Amygdala (tissue), 56 donors: ENCODE results near the gene PRKCQ.
"Not testable (repeated sequence)": the region's sequence is repeated elsewhere in the genome, so short reads cannot be mapped to it uniquely, and the experiment has no call there.

Experiments
- DNase-seq, 56 donors: peaks; one replicate each; lab custom pipeline; 2025; lab: John Stamatoyannopoulos, UW

Gene PRKCQ

DNA sequence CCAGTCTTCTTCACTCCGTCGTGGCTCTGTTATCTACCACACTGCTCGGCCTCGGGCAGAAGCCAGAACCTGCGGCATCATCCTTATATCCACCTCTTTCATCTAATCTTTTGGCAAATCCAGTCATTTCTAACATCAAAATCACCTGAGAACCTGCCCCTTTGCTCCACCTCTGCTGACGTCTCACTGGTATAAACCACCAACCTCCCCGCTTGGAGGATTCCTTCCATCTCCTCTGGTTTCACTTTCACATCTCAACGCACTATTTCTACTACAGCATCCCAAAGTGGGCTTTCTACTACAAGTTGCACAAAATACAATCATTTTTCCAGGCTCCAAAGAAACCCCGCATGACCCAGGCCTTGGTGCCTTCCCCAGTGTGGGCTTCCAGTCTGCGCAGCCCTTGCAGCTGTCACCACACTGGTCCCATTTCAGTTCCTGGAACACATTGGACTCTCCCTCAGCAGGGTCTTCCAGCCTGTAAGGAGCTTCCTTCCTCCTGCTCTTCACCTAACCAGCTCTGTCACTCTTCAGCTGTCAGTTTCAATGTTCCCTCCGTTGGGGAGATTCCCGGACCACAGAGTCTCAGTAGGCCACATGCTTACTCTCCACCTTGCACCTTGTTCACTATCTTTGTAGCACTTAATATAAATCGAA is 85.0 kb downstream of the PRKCQ start:
- DNase-seq: no peak

- DNase-seq: no peak
Measured at GRCh38 chr10:6494442-6494819, 85.6 kb downstream of the PRKCQ start.

DNA sequence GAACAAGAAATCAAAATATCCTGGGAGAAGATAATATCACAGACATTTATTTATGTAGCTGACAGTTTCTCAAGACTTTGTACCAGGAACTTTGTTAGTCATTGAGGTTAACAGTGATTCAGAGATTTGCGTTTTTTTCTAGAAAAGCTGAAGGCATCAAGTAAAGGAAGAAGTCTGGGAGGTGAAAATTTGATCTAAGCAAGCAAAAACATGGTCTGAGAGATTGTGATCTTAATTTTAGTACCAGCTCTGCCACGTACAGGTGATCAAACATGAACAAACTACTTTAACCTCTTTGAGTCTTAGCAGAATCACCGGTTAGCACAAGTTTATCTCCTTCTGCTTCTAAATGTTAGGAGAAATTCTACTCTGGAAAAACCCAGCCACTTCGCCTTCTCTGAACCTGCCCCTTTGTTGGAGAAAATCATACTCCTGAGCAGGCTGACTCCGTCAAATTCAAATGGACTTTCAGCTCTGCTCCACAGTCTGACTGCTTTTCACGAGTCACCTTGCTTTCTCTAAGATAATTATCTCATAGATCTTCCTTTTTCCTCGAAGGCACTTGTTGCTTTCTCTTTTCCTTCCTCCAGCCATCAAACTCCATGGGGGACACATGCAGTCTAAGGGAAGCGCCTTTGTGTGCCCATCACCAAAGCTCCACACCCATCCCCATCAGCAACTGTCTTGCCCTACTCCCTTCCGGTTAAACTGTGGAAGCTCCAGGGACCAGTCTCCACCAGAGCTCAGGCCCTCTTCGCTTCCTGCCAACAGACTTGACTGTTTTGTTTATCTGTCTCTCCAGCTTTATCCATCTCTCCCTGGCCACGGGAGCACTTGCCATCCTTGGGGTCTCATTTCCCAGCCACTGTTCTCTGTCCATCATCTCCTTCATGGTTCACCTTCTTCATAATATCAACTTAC is 86.3 kb downstream of the PRKCQ start:
- no peak for DNase-seq

- no peak for DNase-seq
Measured at GRCh38 chr10:6492896-6493295, 87.2 kb downstream of the PRKCQ start.

DNA sequence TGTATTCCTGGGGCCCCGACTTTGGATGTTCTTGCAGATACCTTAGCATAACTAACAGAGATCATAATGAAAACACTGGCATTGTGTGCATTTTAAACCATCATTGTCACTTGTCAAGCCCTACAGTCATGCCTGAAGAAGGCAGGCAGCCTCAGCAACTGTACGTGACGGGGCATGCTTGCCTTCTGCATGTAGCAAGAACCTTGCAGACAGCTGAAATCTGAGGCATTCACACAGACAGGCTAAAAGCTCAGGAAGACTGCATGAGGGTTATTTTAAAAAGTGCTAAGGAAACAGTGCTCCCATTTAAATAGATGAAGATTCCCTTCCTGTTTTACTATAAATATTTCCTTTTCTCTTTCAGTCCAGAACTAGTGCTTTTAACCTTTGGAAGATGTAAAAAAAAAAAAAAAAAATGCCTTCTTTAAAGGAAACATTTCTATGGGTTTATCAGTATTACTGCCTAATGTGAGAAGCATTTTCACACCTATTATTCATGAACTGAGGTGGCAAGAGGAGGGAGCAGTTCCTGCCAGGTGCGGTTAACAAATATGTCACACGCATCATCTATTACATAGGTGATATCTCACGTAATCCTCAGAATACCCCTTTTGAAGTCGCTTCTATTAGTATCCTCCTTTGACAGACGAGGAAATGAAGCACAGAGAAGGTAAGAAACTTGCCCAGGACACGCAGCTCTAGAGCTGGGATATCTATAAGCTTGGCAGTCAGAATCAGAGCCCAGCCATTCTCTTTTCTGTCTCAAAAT is 88.1 kb downstream of the PRKCQ start:
- no peak for DNase-seq

DNA sequence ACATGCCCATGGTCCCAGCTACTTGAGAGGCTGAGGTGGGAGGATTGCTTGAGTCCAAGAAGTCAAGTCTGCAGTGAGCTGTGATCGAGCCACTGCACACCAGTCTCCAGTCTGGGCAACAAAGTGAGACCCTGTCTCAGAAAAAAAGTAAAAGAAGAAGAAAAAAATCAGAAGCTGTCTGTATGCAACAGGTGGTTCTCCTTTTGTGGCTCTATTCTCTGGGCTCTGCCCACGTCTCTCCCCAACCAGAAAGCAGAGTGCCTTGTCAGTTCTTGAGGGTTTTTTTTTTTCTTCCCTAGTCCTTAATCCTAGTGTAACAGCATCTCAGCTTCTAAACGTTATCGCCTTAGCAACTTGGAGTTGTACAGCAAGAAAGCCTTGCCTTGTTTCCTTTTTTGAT is 89.5 kb downstream of the PRKCQ start:
- DNase-seq: no peak

DNA sequence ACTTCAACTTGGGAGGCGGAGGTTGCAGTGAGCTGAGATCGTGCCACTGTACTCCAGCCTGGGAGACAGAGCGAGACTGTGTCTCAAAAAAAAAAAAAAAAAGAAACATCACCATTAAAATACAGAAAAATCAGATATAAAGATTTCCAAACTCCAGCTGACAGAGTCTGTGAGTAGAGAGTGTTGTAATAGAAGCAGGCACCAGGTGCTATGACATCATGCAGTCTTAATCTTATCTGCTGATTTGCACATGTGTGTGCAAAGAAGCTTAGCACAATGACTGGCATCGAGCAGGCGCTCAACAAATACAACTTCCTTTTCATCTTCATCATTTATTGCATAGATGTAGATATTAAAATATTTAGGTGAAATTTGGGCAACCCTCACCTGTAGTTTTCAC is 92.2 kb downstream of the PRKCQ start:
- DNase-seq: no peak

DNA sequence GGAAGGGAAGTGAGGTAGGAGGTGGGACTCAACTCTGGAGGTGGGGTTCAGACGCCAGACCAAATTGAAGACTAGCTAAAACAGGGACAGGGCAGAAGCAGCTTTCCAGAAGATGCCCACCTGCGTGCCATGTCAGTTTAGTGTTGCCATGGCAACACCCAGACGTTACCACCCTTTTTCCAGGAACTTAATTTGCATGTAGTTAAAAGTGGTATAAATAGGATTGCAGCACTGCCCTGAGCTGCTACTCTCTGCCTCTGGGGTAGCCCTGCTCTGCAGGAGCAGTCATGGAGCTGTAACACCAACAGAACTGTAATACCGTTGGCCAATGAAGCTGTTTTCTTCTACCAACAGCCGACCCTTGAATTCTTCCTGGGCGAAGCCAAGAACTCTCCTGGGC is 93.8 kb downstream of the PRKCQ start:
- no peak for DNase-seq

GRCh38 chr10:6482737-6483357 is 97.2 kb downstream of the PRKCQ start:
- DNase-seq: no peak

GRCh38 chr10:6478722-6479121 is 101.4 kb downstream of the PRKCQ start:
- no peak for DNase-seq

DNA sequence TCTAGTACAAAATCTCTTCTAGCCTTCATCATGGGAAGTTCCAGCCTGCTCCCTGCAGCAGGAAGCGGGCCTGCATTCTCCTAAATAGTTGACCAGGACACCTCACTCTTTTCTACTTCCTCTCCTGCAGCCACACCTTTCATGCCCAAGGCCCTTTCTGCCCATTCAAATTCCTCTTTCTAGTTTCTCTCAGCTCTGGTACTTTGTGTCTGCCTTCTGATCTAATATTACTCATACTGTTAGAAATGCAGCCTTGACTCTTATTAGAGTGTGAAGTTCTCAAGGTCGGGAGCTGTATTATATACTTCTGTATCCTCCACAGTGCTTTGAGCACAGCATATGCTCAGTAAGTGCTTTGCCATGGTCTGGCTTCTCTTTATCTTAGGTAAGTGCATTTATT is 103.1 kb downstream of the PRKCQ start:
- DNase-seq: no peak

GRCh38 chr10:6474871-6475270 is 105.2 kb downstream of the PRKCQ start:
- DNase-seq: no peak

GRCh38 chr10:6473901-6474370 is 106.1 kb downstream of the PRKCQ start:
- DNase-seq: no peak

DNA sequence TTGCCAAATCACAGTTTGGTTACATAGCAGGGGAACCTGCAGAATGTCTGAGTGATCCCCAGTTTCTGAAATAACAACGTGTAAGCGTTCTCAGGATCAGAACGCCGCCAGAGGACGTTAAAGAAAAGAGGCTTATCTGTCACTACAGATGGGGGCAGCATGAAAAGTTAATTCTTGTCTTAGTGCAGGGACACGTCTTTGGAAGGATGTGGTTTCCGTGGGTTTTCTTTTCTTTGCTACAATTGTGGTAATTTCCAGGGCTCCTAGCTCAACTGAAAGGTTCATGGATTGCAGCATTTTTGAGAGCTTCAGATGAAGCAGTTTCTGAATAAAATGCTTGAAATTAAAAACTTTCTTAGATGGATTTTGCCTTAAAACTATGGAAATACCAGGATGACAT is 106.6 kb downstream of the PRKCQ start:
- no peak for DNase-seq

DNA sequence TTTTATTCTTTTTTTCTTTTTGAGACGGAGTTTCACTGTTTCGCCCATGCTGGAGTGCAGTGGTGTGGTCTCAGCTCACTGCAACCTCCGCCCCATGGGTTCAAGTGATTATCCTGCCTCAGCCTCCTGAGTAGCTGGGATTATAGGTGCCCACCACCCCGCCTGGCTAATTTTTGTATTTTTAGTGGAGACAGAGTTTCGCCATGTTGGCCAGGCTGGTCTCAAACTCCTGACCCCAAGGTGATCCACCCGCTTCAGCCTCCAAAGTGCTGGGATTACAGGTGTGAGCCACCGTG is 107.4 kb downstream of the PRKCQ start:
- DNase-seq: not testable (repeated sequence)

DNA sequence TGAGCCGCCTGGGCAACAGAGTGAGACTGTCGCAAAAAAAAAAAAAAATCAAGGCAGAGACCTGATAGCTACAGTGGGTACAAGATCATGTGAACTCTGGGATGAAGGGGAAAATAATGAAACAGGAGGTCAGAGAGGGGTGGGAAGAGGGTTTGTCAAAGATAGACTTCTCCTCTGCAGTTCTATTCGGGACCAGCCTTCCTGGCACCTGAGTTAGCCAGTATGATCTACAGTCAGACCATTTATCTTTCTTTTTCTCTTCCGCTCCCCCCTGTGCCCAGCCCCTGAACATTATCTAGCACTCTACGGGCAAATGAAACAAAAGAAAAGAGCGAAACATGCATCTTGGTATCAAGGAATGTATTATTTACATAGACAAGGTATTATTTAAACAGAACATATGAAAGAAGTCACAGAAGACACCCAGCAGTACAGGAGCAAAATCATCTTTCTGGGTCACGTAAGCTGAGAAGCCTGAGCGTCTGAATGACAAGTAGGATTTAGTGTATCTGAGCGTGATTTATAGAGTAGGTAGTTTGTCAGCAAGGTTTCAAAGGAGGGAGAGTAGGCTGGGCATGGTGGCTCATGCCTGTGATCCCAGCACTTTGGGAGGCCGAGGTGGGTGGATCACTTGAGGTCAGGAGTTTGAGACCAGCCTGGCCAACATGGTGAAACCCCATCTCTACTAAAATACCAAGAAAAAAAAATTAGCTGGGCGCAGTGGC is 109.0 kb downstream of the PRKCQ start:
- DNase-seq: no peak

DNA sequence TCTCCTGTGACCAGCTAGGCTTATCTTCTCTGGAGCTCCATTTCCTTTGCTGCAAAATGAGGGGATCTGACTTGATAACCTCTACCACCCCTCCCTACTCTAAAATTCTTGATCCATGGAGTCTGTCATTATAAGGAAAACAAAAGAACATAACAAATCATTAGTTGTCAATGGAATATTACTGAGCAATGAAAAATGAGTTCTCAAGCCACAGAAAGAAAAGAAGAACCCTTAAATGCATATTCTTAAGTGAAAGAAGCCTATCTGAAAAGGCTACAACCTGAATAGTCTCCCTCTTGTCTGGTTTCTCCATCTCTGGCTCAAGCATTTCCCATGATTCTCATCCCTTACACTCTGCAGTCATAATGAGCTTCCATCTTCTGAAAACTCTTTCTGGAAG is 110.4 kb downstream of the PRKCQ start:
- no peak for DNase-seq

DNA sequence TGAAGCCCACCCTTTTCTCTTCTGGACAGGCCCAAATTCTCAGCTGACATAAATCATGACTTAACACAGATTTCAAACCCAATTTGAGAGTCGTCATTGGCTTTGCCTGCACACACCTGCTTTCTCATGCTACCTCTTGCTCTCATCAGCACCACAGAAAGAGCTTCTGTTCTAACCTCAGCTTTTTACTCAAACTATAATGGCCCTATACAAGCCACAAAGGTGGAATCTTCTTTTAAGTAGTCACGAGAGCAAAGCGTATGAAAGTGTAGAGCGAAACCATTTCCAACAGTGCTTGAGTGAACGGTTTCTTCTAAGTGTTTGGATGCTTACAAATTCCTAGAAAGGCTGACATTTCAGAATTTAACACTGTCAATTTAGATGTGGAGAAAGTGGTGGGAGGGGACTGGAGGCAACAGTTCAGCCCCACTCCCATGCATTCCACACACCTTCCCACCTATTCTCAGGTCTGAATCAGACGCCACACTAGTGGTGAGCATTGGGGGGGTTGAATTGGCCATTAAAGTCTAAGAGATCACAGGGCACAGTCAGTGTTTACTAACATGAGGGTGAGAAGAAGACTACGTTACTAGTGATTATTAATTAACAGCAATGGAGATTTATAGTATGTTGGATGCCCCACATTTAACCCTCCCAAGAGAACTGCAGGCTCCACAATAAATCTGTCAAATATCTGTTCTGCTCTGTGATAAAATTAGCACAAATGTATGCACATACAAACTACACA is 114.0 kb downstream of the PRKCQ start:
- DNase-seq: no peak

- DNase-seq: no peak
Measured at GRCh38 chr10:6465437-6465836, 114.6 kb downstream of the PRKCQ start.
